PC-9 (cell line): ENCODE measurements around the gene YES1. TPM values are rescaled to one million over a fixed set of nuclear protein-coding genes. Genes with fewer than 3 reads are reported as not detected.

Experiments
- BruUV-seq: library from RNA; stranded (reverse); fragments of 400-500 nt; replicated peaks from 2 replicates; lab custom pipeline; 2021; lab: Mats Ljungman, UMichigan
- CTCF ChIA-PET: fragments of 300-600 bp; sonication (Branson Sonifier 250); formaldehyde crosslinking; loops from one replicate; lab custom pipeline; 2022; ENCODE audit warnings: antibody characterized with exemption; lab: Charles Lee
- POLR2A ChIA-PET: fragments of 300-600 bp; sonication (Branson Sonifier 250); formaldehyde crosslinking; loops from one replicate; lab custom pipeline; 2022; ENCODE audit warnings: antibody characterized with exemption; ENCODE audit not compliant: unreplicated experiment; lab: Charles Lee
- DNase-seq, 2 experiments: peaks; one replicate each; pipeline versions ENCODE4 v3.0.0 to v3.0.0-alpha.2; 2015 to 2022; ENCODE audit warnings: mixed read lengths in 1 of 2
- H2AFZ ChIP-seq: fragments of 200-600 bp; sonication (generic); 2 replicates; pipeline ENCODE4 v1.8.1; 2017; ENCODE audit warnings: antibody characterized with exemption
- H3F3A ChIP-seq: fragments of 200-600 bp; sonication (generic); 2 replicates; pipeline ENCODE4 v1.8.1; 2017; ENCODE audit warnings: antibody characterized with exemption, mild to moderate bottlenecking, low read depth; ENCODE audit not compliant: insufficient read depth
- H3K27ac ChIP-seq: fragments of 200-600 bp; sonication (generic); 2 replicates; pipeline ENCODE4 v1.6.1; 2016; ENCODE audit warnings: mixed run types
- H3K27me3 ChIP-seq: fragments of 200-600 bp; sonication (generic); 2 replicates; pipeline ENCODE4 v1.6.1; 2016; ENCODE audit warnings: low read depth, mixed run types; ENCODE audit not compliant: insufficient read depth
- H3K36me3 ChIP-seq: fragments of 200-600 bp; sonication (generic); 2 replicates; pipeline ENCODE4 v1.6.1; 2016; ENCODE audit warnings: low read depth, mixed run types
- H3K4me1 ChIP-seq: fragments of 200-600 bp; sonication (generic); replicated peaks from 2 replicates; pipeline ENCODE4 v1.6.1; 2016; ENCODE audit warnings: mixed run types; ENCODE audit not compliant: insufficient read depth
- H3K4me2 ChIP-seq: fragments of 200-600 bp; sonication (generic); 2 replicates; pipeline ENCODE4 v1.6.1; 2017; ENCODE audit warnings: mixed run types
- H3K4me3 ChIP-seq: fragments of 200-600 bp; sonication (generic); 2 replicates; pipeline ENCODE4 v1.6.1; 2016; ENCODE audit warnings: mixed run types
- H3K79me2 ChIP-seq: fragments of 200-600 bp; sonication (generic); 2 replicates; pipeline ENCODE4 v1.6.1; 2017; ENCODE audit warnings: low read depth, mixed run types
- H3K9me2 ChIP-seq: fragments of 200-600 bp; sonication (generic); 2 replicates; pipeline ENCODE4 v1.8.1; 2017; ENCODE audit warnings: mild to moderate bottlenecking; ENCODE audit not compliant: insufficient read depth
- H3K9me3 ChIP-seq: fragments of 200-600 bp; sonication (generic); 2 replicates; pipeline ENCODE4 v1.8.1; 2016; ENCODE audit warnings: low read depth; ENCODE audit not compliant: insufficient read depth
- H4K20me1 ChIP-seq: fragments of 200-600 bp; sonication (generic); 2 replicates; pipeline ENCODE4 v1.8.1; 2017; ENCODE audit not compliant: insufficient read depth
- EZH2 ChIP-seq: fragments of 200-600 bp; sonication (generic); IDR thresholded peaks from 2 replicates; pipeline ENCODE4 v1.8.0; 2017; ENCODE audit warnings: antibody characterized with exemption, low read depth
- intact Hi-C: fragments of 100-400 bp; cut with micrococcal nuclease; formaldehyde crosslinking; loops from one replicate; pipeline ENCODE4 v1.10.0; 2022; ENCODE audit not compliant: unreplicated experiment
- total RNA-seq: library from RNA; stranded (reverse); gene quantifications from 2 replicates; pipeline ENCODE4 v1.2.3, GENCODE V29; 2021
- TF ChIP-seq, protein P1 (sequence below): fragments of 200-600 bp; sonication (generic); conservative IDR thresholded peaks from 2 replicates; pipeline ENCODE4 v1.6.1; 2017; ENCODE audit warnings: mixed run types, antibody characterized with exemption, mild to moderate bottlenecking, moderate library complexity

The YES1 gene
- total RNA-seq, 1 experiment from 2014 or later, result 111 TPM

DNA sequence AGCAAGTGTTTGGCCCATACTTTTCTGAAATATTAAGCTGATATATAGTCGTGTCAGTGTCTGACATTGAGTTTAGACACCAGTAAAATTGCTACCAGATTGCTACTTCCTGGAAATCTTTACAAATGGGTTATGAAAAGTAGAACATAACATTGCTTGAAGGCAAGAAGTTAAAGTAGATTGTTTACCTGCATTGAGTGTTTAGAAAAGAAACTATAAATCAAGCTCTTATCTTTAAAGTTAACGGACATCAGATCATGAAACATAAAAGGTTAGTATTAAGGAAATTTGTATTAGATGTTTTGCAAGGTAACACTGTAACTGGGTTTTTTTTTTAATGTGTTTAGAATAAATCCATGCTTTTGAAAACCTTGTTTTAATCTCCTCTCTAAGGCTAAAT is 4.8 kb upstream of the YES1 start:
- Histone ChIP-seq H3K9me2 (no peaks in the 10 kb centered on the region), H3K4me3 (no peak overlapping the region), H4K20me1 (no peaks in the 10 kb centered on the region), H3K9me3 (no peaks in the 10 kb centered on the region), H2AFZ (no peak overlapping the region), H3K36me3 (no peaks in the 10 kb centered on the region), H3K79me2 (no peaks in the 10 kb centered on the region), H3K27ac (no peak overlapping the region), H3K27me3 (no peaks in the 10 kb centered on the region), H3K4me1 (0 out of 2 replicates have a peak, but pooled peaks cover 6% of the 10 kb centered on the region), H3K4me2 (no peak overlapping the region), H3F3A (peaks cover 9% of the 10 kb centered on the region; the same call in 1 of the 2 replicates)
- intact Hi-C loops, result no loop called here
- POLR2A ChIA-PET, result no interaction called here
- BruUV-seq, result no TSS peak
- CTCF ChIA-PET, result no interaction called here
- no peak for DNase-seq
- TF ChIP-seq, protein P1, sequence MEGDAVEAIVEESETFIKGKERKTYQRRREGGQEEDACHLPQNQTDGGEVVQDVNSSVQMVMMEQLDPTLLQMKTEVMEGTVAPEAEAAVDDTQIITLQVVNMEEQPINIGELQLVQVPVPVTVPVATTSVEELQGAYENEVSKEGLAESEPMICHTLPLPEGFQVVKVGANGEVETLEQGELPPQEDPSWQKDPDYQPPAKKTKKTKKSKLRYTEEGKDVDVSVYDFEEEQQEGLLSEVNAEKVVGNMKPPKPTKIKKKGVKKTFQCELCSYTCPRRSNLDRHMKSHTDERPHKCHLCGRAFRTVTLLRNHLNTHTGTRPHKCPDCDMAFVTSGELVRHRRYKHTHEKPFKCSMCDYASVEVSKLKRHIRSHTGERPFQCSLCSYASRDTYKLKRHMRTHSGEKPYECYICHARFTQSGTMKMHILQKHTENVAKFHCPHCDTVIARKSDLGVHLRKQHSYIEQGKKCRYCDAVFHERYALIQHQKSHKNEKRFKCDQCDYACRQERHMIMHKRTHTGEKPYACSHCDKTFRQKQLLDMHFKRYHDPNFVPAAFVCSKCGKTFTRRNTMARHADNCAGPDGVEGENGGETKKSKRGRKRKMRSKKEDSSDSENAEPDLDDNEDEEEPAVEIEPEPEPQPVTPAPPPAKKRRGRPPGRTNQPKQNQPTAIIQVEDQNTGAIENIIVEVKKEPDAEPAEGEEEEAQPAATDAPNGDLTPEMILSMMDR, result no peak

GRCh38 chr18:816088-816653 is 4.1 kb upstream of the YES1 start:
- no peaks in the 10 kb centered on the region for H3K36me3 ChIP-seq
- no peak overlapping the region for H3K27ac ChIP-seq
- H3K27me3 ChIP-seq, result no peaks in the 10 kb centered on the region
- H3K4me1 ChIP-seq, result 0 out of 2 replicates have a peak, but pooled peaks cover 6% of the 10 kb centered on the region
- no peaks in the 10 kb centered on the region for H3K9me3 ChIP-seq
- no peaks in the 10 kb centered on the region for H4K20me1 ChIP-seq
- no peak for TF ChIP-seq EZH2
- TF ChIP-seq, protein P1, result no peak
- CTCF ChIA-PET, result no interaction called here
- peaks cover 9% of the 10 kb centered on the region; the same call in 1 of the 2 replicates for H3F3A ChIP-seq
- peaks cover 7% of the 10 kb centered on the region for H3K79me2 ChIP-seq
- no peaks in the 10 kb centered on the region for H3K9me2 ChIP-seq
- POLR2A ChIA-PET, result no interaction called here
- no TSS peak for BruUV-seq
- no peak overlapping the region for H2AFZ ChIP-seq
- no peak overlapping the region for H3K4me3 ChIP-seq
- no peak for DNase-seq
- H3K4me2 ChIP-seq, result no peak overlapping the region
- intact Hi-C loops, result no loop called here

GRCh38 chr18:815353-815752 is 3.3 kb upstream of the YES1 start:
- H3K9me2 ChIP-seq, result no peaks in the 10 kb centered on the region
- H2AFZ ChIP-seq, result no peak overlapping the region
- intact Hi-C loops, result no loop called here
- H3K36me3 ChIP-seq, result no peaks in the 10 kb centered on the region
- ChIA-PET POLR2A (no interaction called here), CTCF (no interaction called here)
- H3K27me3 ChIP-seq, result no peaks in the 10 kb centered on the region
- H3K4me2 ChIP-seq, result no peak overlapping the region
- H4K20me1 ChIP-seq, result 0 out of 2 replicates have a peak, but pooled peaks cover 4% of the 10 kb centered on the region
- no peaks in the 10 kb centered on the region for H3K9me3 ChIP-seq
- no peak overlapping the region for H3K4me3 ChIP-seq
- no peak for DNase-seq
- no peak for TF ChIP-seq EZH2
- TF ChIP-seq, protein P1, result no peak
- BruUV-seq, result no TSS peak
- peaks cover 9% of the 10 kb centered on the region; the same call in 1 of the 2 replicates for H3F3A ChIP-seq
- peaks cover 9% of the 10 kb centered on the region; the same call in 1 of the 2 replicates for H3K4me1 ChIP-seq
- H3K27ac ChIP-seq, result no peak overlapping the region
- H3K79me2 ChIP-seq, result peaks cover 15% of the 10 kb centered on the region
